HPDE6-E6E7 (cell line): ENCODE measurements around the gene CAMKK1.

ENCODE experiments used
- DNase-seq: peaks from one replicate; pipeline ENCODE4 v3.0.0; 2011; ENCODE audit warnings: missing footprints; ENCODE audit errors: extremely low spot score

Gene CAMKK1

DNA sequence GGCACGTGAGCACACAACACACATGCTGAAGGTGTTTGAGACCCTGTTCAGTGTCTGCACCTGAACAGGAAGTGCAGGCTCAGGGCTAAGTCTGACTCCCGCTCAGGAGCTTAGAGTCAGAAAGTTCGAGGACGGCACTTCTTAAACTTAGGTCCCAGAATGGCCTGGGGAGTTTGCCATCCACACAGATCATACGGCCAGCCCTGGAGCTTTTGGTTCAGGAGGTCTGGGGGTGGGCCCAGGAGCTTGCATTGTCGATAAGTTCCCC, 4.0 kb upstream of the CAMKK1 start:
- DNase-seq: no peak

DNA sequence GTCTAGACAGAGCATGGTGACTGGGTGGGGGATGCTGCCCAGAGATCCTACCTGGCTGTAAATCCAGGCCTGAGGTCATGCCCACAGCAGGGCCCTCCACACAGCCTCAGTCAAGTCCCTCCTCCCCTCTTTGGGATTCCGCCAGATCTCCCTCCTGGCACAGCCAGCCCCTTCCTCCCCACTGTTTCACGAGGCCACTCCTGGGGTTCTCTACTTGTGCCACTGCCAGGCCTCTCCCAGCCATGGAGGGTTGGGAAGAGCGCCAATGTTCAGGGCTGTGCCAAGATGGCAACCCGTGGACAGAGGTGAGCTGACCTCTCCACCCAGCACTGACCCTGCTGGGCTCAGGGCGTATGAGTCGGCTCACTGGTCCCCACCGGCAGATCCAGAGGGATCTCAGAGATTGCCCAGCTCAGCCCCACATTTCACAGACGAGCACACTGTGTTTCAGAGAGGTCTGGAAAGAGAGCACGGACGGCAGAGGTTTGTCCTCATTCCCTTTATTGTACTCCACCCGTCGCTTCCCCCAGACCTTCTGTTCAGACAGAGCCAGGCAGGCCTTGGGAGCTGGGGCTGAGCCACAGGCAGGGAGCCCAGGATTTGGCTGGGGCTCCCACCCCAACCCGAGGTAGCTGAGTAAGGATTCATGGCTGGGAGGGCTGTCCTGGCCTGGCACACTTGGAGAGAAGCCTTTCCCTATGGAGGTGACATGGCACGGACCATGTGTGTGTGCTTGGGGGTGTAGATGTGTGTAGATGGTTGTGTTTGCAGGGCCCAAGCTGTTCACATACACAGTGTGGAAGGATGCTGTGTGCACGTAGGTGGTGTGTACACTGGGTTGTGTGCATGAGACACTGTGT, 3.5 kb upstream of the CAMKK1 start:
- DNase-seq: no peak

DNA sequence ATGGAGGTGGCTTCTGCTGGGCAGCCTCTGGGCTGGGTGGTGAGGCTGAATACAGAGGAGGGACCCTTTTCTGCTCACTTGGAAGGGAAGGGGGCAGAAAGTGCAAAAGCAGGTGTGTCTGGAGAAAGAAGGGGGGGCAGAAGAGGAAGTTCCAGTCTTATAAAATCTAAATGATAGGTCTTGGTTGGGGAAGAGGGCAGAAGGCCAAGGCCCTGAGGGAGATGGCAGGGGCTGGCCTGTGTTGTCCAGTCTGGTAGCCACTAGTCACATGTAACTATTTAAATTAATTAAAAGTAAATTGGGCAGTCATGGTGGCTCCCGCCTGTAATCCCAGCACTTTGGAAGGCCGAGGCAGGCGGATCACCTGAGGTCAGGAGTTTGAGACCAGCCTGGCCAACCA, 2.5 kb upstream of the CAMKK1 start:
- no peak for DNase-seq

DNA sequence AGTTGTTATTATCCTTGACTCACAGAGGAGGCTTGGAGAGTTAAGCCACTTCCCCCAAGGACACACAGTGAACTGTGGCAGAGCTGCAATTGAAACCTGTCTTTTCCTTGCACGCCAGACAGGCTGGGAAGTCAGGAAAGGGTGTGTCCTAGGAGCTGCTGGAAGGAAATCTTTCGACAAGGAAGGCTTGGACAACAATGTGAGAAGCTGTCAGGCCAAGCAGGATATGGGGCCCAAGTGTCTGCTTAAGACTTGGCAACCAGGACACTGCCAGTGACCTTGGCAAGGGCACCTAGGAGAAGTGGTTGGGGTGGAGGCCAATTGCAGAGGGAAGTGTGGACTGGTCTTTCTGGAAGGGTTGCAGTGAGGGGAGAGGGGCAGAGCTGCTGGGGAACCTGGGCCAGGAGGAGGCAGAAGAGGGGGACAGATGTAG, 2.1 kb upstream of the CAMKK1 start:
- DNase-seq: no peak

DNA sequence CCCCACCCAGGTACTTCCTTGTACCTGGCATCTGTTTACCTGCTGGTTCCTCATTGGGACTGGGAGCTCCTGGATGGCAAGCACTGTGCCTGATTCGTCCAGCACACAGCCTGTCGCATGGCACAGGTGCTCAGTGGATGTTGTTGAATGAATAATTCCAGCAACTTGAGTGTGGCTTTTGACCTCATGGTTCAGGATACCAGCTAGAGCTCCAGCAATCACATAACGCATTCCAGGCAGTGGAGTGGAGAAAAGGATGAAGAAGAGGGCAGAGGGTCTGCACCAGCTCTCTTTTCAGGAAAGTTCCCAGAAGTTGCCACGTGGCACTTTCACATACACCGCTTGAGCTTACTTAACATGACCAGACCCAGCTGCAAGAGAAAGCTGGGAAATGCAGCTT, 1.3 kb upstream of the CAMKK1 start:
- no peak for DNase-seq

DNA sequence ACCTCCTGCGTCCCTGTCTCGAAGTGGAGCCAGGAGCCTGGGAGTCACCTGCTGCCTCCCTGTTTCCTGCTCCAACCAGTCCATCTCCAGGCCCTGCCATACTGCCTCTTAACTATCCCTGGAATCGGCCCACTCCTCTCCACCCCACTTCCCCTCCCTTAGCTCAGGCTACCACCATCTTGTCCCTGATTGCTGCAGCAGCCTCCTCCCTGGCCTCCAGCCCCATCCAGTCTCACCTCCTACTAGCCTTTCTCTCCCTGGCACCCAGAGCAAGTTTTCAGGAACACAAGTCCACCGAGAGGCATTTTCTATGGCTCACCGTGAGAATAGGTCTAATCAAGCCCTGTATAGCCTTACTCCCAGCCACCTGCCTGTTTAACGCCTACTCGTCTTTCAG, 865 bp upstream of the CAMKK1 start:
- DNase-seq: no peak

DNA sequence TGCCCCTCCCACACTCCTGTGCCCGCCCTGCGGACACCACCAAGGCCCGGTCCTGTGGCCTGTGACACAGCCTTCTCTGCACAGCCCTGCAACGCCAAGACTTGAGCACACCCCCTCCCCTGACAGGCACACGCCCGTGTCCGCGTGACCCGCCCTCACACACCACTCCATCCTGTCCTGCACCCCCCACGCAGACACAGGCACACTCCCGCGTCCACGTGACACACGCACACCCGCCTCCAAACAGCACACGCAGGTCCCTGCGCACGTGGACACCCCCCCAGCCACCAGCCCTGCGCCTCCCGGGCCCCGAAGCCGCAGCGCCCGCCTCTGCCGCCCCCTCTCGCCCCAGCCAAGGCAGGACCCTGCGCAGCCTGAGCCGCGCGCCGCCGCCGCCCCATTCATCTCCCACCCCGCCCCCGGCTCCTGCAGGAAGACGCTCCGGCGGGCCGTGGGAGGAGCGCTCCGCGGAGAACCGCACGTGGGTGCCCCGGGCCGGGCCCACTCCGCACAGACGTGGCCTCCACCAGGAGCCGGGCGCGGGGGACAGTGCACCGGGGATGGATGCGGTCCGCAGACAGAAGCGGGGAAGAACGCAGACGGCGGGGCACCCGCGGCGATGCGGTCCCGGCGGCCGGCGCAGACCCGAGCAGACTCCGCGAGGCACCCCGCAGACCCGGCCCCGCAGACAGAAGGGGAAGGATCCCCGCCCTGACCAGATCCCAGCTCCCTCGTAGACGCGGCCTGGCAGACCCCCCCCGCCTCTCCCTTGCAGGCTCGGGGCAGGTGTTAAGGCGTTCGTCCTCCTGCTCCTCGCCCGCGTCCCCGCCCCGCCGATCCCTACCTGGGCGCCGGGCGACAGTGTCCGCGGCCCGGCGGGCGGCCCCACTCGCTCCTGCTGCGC, 506 bp downstream of the CAMKK1 start:
- DNase-seq: peak; percentile 21

DNA sequence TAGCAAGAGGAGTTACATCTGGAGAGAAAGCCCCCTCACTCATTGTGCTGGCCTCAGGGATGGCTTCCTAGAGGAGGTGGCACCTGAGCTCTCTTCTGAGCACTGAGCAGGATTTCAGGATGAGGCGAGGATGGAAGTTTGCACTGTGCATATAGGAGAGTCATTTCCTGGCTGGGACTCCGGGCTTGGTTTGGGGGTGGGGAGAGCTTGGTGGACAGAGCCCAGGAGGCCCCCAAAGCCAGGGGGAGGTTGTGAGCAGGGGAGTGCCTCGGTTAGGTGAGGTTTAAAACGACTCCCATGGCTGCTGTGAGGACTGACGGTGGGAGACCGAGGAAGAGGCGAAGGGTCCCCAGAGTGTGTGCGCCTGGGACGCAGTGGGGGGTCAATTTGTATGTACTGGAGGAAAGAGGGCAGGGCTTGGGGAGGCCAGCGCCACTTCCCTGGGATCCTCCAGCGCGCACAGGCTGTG, 1.2 kb downstream of the CAMKK1 start:
- no peak for DNase-seq

DNA sequence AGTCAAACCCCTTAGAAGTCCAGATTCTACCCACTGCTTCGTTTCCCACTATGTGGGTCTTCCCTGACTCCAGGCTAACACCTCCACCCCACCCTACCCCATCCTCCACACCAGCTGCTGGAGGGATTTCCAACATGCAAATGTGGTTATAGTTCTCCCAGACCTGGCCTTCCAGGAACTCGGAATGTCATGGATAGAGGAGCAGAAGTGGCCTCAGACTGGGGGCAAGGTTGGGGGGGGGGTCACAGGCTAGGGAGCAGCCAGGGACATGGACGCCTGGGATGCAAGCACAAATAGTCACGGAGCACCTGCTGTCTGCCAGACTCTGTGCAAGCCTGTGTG, 2.0 kb downstream of the CAMKK1 start:
- DNase-seq: no peak

DNA sequence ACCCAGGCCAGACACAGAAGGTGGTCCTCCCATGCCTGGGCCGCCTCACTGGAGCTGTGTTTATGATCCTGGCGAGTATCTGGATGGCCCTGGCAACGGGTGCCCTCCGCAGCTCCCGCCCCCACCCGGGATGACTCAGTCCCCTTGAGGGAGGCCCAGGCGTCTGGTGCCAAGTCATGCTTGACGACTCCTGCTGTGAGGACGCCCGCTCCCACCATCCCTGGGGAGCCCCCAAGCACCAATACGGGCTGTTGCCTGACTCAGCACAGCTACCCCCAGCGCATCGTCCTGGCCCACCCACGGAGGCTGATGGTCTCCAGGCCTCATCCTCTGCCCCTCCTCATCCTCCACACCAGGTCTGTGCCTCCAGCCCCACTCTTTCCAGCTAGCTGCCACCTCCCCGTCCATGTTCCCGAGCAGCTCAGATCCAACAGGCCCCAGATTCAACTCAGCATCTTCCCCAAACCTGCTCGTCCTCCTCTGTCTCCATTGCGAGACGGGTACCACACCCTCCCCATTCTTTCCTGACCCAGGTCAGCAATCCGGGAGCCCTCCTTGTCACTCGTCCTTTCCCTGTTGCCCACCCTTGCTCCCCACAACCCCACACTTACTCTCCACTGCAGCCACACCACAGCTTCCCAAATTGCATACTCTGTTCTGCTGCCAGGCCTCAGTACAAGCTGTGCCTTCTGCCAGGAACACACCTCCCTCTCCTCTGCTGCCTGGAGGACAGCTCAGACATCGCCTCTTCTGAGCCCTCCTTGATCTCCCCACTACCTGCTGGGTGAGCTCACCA, 2.6 kb downstream of the CAMKK1 start:
- peak; percentile 92 for DNase-seq

DNA sequence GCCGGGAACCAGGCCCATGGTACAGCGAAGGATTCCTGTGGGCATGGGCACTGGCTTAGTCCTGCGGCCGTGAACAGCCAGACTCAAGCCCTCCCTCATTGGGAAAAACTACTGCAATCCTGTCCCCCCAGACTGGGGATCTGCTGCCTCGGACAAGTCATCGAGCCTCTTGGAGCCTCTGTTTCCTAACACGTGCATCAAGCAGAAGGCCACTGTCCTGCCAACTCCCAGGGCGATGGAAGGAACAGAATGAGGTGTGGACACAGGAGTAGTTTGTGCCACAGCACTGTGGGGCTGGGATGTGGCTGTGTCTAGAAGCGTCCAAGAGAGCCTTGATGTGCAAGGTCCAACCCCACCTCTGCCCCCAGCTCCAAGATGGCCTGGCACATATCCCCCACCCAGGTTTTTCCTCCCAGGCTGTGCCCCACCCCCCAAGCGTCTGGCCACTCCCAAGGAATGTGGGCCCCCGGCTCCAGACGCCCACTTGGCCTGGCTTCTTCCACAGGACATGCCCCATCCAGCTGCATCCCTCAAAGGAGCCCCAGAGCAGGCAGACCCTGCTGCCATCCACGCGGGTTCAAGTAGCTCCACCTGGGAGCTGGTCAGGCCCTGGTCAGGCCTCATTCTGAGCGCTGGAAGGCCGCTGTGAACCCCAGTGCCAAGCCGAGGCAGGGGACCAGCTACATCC, 3.4 kb downstream of the CAMKK1 start:
- no peak for DNase-seq

DNA sequence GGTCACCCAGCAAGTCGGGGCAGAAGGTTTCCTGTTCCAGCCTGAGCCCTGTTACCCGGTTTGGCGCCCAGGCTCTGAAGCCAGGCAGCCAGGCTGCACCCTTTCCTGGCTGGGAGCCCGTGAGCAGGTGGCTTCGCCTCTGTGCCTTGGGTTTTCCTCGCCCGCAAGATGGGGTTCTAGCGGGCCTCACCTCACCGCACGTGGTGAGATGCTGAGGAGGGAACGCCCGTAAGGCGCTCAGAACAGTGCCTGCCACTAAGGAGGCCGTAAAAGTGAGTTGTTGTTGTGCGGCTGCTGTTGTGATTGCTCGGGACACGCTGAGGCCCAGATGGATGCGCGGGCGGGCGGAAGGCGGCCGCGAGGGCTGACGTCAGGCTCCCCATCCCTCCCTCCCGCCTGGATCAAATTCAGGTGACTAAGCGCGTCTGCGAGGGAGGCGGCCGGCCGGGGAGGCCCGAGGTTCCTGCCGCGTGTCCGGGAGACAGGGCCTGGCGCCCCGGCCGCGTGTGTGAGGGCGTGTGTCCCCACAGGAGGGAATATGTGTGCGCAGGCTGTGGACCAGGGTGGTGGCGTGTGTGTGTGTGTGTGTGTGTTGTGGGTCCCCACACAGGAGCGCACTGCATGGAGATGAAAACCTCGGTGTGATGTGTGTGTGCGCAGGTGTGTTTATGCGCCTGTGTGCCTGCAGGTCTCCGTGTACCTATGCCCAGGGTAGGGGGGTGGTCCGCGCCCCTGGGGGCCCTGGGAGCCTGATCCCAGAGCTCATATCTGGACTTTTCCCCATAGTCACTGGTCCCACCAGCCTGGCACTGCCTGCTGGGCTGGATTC, 4.3 kb downstream of the CAMKK1 start:
- DNase-seq: peak; percentile 93

DNA sequence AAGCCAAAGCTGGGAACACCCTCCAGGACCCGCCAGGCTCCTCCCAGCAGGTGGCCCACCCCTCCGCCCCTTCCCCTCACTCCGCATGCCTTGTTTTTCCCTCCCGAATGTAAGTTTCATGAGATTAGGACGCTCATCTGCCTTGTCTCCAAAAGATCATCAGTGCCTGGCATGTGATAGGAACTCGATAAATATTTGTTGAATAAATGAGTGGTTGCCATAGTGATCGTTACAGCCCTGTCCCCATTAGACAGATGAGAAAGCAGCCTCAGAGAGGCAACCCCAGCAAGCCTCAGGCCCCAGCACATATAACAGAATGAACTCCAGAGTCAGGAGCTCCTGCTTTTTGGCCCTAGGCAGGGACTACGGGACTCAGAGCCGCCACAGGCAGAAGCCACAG, 5.0 kb downstream of the CAMKK1 start:
- DNase-seq: no peak

DNA sequence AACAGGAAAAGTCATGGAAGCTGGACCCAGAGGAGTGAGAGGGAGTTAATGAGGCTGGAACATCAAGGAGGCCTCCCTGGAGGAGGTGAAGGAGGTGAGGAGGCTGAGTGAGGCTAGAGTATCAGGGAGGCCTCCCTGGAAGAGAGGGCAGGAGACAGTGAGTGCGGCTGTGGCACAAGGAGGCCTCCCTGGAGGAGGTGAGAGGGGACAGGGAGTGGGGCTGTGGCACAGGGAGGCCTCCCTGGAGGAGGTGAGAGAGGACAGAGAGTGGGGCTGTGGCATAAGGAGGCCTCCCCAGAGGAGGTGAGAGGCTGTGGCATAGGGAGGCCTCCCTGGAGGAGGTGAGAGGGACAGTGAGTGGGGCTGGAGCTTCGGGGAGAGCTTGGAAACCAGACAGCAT, 5.5 kb downstream of the CAMKK1 start:
- no peak for DNase-seq

DNA sequence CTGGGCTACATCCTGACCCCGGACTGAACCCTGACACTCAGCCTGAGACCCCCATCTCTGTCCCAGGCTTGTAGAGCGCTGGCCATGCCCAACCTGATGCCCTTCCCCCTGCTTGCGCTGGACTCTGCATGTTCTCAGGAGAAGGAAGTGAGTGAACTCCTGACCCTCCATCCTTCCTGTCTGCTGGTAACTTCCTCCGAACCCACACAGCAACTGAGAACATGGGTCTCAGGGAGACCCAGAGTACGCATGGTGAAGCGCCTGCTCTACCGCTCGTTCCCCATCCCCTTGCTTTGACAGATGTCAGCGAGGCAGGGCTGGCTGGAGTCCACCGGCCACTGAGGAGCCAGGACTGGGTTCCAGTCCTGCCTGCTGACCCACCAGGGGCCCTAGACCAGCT, 6.1 kb downstream of the CAMKK1 start:
- no peak for DNase-seq

DNA sequence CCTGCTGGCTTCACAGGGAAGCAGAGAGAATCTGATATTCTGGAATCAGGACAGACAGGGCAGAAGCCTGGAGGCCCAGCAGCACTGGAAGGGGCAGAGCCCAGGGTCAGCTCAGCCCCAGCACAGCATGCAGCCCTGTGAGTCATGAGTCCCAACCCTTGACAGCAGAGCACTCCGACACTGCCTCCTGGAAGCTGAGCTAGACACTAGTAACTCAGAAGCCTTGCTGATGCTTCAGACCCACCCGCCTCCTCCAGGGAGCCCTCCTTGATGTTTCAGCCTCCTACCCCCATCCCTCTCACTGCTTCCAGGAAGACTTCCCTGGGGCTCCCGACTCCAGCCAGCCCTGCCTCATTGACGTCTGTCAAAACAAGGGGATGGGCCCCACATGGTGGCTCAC, 6.9 kb downstream of the CAMKK1 start:
- DNase-seq: no peak

DNA sequence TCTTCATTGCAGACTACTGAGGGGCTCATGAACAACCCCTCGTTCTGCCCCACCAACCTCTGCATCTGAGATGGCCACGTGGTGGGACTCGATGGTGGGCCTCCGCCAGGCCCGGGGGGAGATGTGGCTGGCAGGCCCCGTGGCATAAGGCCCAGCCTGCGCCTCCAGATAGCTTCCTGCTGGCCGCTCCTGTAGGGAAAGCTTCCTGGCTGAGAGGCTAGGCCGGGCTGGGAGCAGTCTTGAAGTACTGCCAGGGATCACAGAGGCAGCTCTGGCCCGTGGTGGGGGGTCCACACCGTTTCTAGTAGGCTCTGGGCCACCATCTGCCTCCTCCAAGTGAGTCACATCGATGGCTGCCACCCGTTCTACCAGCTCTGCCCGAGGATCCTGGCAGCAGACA, 7.6 kb downstream of the CAMKK1 start:
- DNase-seq: no peak

DNA sequence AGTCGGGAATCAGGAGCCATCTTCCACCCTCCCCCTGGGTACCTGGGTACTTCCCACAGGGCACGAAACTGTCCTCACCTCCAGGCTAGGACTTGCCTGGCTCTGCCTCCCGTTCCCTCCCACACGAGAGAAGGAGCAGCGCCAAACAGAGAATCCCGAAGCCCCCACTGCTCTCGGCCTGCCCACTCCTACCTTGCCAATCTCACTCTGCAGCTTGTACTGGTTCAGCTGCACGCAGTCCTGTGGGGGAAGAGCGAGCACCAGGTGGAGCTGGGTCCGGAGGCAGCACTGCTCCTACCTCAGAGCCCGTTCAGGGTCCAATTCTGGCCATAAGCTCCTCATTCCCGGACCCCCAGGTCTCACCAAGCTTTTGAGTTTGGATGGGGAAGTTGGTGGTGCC, 8.7 kb downstream of the CAMKK1 start:
- DNase-seq: no peak

DNA sequence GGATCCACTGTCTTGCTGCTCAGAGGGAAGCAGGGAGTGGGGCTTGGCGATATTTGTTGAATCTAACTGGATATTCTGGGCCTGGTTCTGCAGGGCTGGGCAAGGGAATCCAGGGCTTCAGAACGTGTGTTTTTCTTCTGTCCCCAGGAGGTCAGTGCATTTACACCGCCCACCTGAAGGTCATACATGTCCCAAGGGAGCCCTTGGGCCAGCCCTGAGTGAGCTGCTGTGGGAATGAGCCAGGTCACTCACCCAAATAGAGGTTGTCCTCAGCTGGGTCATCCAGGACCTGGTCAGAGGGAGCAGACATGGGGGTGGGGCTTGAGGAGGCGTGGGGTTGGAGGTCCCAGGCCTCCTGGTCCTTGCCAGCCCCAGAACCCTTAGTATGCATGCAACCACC, 10.6 kb downstream of the CAMKK1 start:
- no peak for DNase-seq

DNA sequence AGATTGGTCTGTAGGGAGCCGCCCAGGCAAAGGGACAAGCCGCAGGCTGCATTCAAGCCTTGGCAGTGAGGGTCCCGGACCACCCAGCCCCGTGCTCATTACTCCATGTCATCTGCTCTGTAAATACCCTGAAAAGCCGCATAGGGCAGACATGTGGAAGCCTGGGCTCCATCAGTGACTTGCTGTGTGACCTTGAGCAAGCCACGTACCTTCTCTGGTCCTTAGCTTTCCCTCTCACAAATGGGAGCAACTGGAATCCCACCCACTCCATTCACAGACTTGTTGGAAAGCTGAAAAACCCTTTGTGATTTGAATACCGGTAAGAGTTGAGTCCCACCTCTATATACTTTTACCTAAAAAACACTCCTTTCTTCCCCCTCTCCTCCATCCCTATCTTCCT, 11.9 kb downstream of the CAMKK1 start:
- no peak for DNase-seq
